Panc1 (cell line): ENCODE results near the gene USP16. TPM values are rescaled to one million over a fixed set of nuclear protein-coding genes. Genes with fewer than 3 reads are reported as not detected.

Experiments
- ATAC-seq: fragments of 200-7000 bp; cut with Tn5 transposase; 2 replicates; pipeline ENCODE4 v1.9.1; 2020; ENCODE audit warnings: mild to moderate bottlenecking, moderate library complexity
- BruUV-seq: library from RNA; stranded (reverse); fragments of 400-500 nt; replicated peaks from 2 replicates; lab custom pipeline; 2021; lab: Mats Ljungman, UMichigan
- CTCF ChIA-PET: fragments of 300-600 bp; sonication (Branson Sonifier 250); formaldehyde crosslinking; loops from one replicate; lab custom pipeline; 2022; ENCODE audit warnings: antibody characterized with exemption; lab: Charles Lee
- POLR2A ChIA-PET: fragments of 300-600 bp; sonication (Branson Sonifier 250); formaldehyde crosslinking; loops from one replicate; lab custom pipeline; 2022; ENCODE audit warnings: antibody characterized with exemption; lab: Charles Lee
- DNase-seq: peaks from one replicate; pipeline ENCODE4 v3.0.0-alpha.2; 2010; ENCODE audit warnings: low read depth, low spot score
- H3K27ac ChIP-seq: 2 replicates; pipeline ENCODE4 v1.5.1; 2011; ENCODE audit warnings: mild to moderate bottlenecking, low read length, inconsistent platforms
- H3K27me3 ChIP-seq: fragments of 200-500 bp; sonication (Bioruptor generic); 2 replicates; pipeline ENCODE4 v1.6.0; 2014; ENCODE audit warnings: low read length, inconsistent platforms; ENCODE audit not compliant: control insufficient read depth, insufficient read depth
- H3K36me3 ChIP-seq: fragments of 200-500 bp; sonication (Bioruptor generic); 2 replicates; pipeline ENCODE4 v1.5.1; 2014; ENCODE audit warnings: inconsistent platforms, mild to moderate bottlenecking, low read length, moderate library complexity; ENCODE audit not compliant: control insufficient read depth, insufficient read depth
- H3K4me1 ChIP-seq: 2 replicates; pipeline ENCODE4 v1.5.1; 2011; ENCODE audit warnings: inconsistent platforms, mild to moderate bottlenecking, low read length, moderate library complexity; ENCODE audit not compliant: control insufficient read depth, insufficient read depth
- H3K4me3 ChIP-seq, 2 experiments: 2 replicates each; pipeline ENCODE4 v1.5.1; 2011 to 2012; ENCODE audit warnings: low read depth in 2 of 2, low read length in 2 of 2, mild to moderate bottlenecking in 2 of 2, inconsistent platforms in 1 of 2, moderate library complexity in 1 of 2
- H3K9me3 ChIP-seq: fragments of 200-500 bp; sonication (Bioruptor generic); 2 replicates; pipeline ENCODE4 v1.5.1; 2014; ENCODE audit warnings: low read depth, mild to moderate bottlenecking, inconsistent platforms, low read length, moderate library complexity; ENCODE audit not compliant: control insufficient read depth, insufficient read depth
- CTCF ChIP-seq: fragments of 450-650 bp; IDR thresholded peaks from 2 replicates; pipeline ENCODE4 v1.5.1; 2017; ENCODE audit warnings: mild to moderate bottlenecking
- POLR2AphosphoS5 ChIP-seq: IDR thresholded peaks from 2 replicates; pipeline ENCODE4 v1.6.1; 2012; ENCODE audit warnings: mild to moderate bottlenecking, low read depth, low read length, moderate library complexity
- REST ChIP-seq, 2 experiments: IDR thresholded peaks; 2 replicates each; pipeline ENCODE4 v1.6.1; 2011 to 2012; ENCODE audit warnings: low read depth in 2 of 2, control low read depth in 1 of 2, low read length in 1 of 2, mild to moderate bottlenecking in 1 of 2, moderate library complexity in 1 of 2; ENCODE audit not compliant: insufficient read depth in 1 of 2
- SIN3A ChIP-seq: IDR thresholded peaks from 2 replicates; pipeline ENCODE4 v1.6.1; 2012; ENCODE audit warnings: low read depth, mild to moderate bottlenecking, low read length, moderate library complexity, borderline replicate concordance; ENCODE audit not compliant: insufficient read depth
- TCF7L2 ChIP-seq: IDR thresholded peaks from 2 replicates; pipeline ENCODE4 v1.6.1; 2011; ENCODE audit warnings: mild to moderate bottlenecking, low read depth, low read length, inconsistent platforms
- in situ Hi-C: cut with HindIII; loops from 2 replicates; pipeline ENCODE4 v1.10.0; 2016; ENCODE audit warnings: low sequenced_read_pairs, low pct_unique_long_range_greater_than_20kb
- intact Hi-C: fragments of 100-400 bp; cut with micrococcal nuclease; formaldehyde crosslinking; loops from one replicate; pipeline ENCODE4 v1.10.0; 2022; ENCODE audit not compliant: unreplicated experiment
- total RNA-seq: library from RNA; stranded (reverse); gene quantifications from one replicate; pipeline ENCODE4 v1.2.1, GENCODE V29; 2021; ENCODE audit not compliant: unreplicated experiment

USP16 gene
- total RNA-seq, 1 experiment from 2014 or later, result 26.6 TPM

DNA sequence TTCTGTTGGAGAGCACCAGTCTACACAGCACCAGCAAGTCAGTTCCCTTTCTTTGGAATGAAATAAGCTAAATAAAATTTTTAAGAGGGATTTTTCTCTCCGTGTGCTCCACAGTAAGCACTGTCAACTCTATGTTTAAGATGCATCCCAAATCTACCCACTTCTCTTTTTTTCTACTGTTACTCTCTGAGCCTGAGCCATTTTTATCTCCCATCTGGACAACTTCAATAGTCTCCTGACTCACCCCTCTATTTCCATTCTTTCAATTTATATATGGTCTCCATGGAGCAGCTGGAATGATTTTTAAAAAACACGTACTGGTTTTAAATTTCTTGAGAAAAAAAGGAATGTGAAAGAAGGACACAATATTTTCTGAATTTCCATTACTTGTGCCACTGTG, 73.7 kb downstream of the USP16 start:
- no peaks in the 10 kb centered on the region for H3K27me3 ChIP-seq
- ChIA-PET POLR2A (no interaction called here), CTCF (no interaction called here)
- H3K4me3 ChIP-seq, result no peak overlapping the region
- TF ChIP-seq SIN3A (no peak), CTCF (no peak)
- BruUV-seq, result no TSS peak
- intact Hi-C loops (no loop called here), in situ Hi-C loops (no loop called here)
- no peaks in the 10 kb centered on the region for H3K9me3 ChIP-seq
- H3K4me1 ChIP-seq, result no peaks in the 10 kb centered on the region
- no peak for ATAC-seq
- DNase-seq, result no peak
- H3K36me3 ChIP-seq, result no peaks in the 10 kb centered on the region
- no peak overlapping the region for H3K27ac ChIP-seq

DNA sequence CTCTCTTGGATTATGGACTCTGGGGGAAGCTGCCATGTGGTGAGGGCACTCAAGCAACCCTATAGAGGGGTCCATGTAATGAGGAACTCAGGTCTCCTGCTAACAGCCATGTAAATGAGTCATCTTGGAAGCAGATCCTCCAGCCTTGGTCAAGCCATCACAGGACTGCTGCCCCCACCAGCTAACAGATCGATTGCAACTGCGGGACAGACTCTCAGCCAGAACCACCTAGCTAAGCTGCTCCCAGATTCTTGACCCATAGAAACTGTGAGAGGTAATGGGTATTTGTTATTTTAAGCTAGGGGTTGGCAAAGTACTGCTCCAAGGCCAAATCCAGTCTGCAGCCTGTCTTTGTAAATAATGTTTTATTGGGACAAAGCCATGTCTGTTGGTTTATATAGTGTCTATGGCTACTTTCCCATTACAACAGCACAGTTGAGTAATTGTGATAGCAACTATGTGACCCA, 78.4 kb downstream of the USP16 start:
- no peak overlapping the region for H3K4me3 ChIP-seq
- POLR2A ChIA-PET, result no interaction called here
- intact Hi-C loops (no loop called here), in situ Hi-C loops (no loop called here)
- no TSS peak for BruUV-seq
- ATAC-seq (no peak), DNase-seq (no peak)
- H3K27ac ChIP-seq, result no peak overlapping the region
- TF ChIP-seq CTCF (no peak), REST (IDR thresholded peaks at IDR 0.05; ENCODE audit: insufficient read depth in 1 of 2, low read depth in 2 of 2, low read length in 1 of 2) (no peak), SIN3A (no peak), POLR2AphosphoS5 (no peak), TCF7L2 (no peak)
- no peaks in the 10 kb centered on the region for H3K36me3 ChIP-seq
- CTCF ChIA-PET, result interaction anchor here (0.5 kb wide), 1 partner anchor 263 kb away, joined by 5 read pairs; no protein-coding TSS in a partner anchor
- no peaks in the 10 kb centered on the region for H3K27me3 ChIP-seq
- H3K9me3 ChIP-seq, result no peaks in the 10 kb centered on the region
- H3K4me1 ChIP-seq, result no peaks in the 10 kb centered on the region

Other genes starting within 250 kb of the USP16 start
- 19.7 TPM for gene LTN1, start 31.8 kb upstream of the USP16 start, total RNA-seq
- 10.2 TPM for gene RWDD2B, start 5.3 kb upstream of the USP16 start, total RNA-seq
- gene CCT8, start 49.0 kb downstream of the USP16 start, total RNA-seq, result 160 TPM
- gene MAP3K7CL, start 106.0 kb downstream of the USP16 start, total RNA-seq, result 0.31 TPM